ENCODE data around the gene CHFR. TPM values are rescaled to one million over a fixed set of nuclear protein-coding genes. Genes with fewer than 3 reads are reported as not detected.

The CHFR gene
- polyA plus RNA-seq, 1 donor from 2014 or later: 89.3 TPM

- Histone ChIP-seq H3K36me3 (ENCODE audit: insufficient read depth, low read length) (no peaks in the 10 kb centered on the region), H3K27me3 (ENCODE audit: insufficient read depth, low read depth, low read length) (no peaks in the 10 kb centered on the region), H3K9ac (ENCODE audit: low read length) (peak overlapping the region; percentile 84), H3K79me2 (replicated peaks; ENCODE audit: insufficient read depth, low read length) (no peaks in the 10 kb centered on the region), H3K27ac (ENCODE audit: low read length) (peak overlapping the region; percentile 87), H3K9me2 (ENCODE audit: insufficient read depth, low read length) (no peaks in the 10 kb centered on the region), H3K4me2 (ENCODE audit: low read length) (peak overlapping the region; percentile 66), H3K9me3 (ENCODE audit: low read length) (no peaks in the 10 kb centered on the region), H3K4me3 (ENCODE audit: low read length) (peak overlapping the region; percentile 96), H4K20me1 (ENCODE audit: insufficient read depth) (no peaks in the 10 kb centered on the region), H2AFZ (ENCODE audit: low read depth, low read length) (peak overlapping the region; percentile 95), H3F3A (ENCODE audit: insufficient read depth, low read length, poor library complexity, severe bottlenecking) (no peaks in the 10 kb centered on the region)
- TF ChIP-seq SMC3 (conservative IDR thresholded peaks at IDR 0.05; ENCODE audit: poor library complexity) (no peak), EP300 (conservative IDR thresholded peaks at IDR 0.05; ENCODE audit: poor library complexity, severe bottlenecking) (no peak), POLR2AphosphoS5 (IDR thresholded peaks at IDR 0.05) (no peak), CTCF (IDR thresholded peaks at IDR 0.05; ENCODE audit: poor library complexity, severe bottlenecking) (no peak), MXI1 (conservative IDR thresholded peaks at IDR 0.05; ENCODE audit: poor library complexity, severe bottlenecking) (no peak), TAF1 (IDR thresholded peaks at IDR 0.05; ENCODE audit: low read depth) (no peak), RAD21 (conservative IDR thresholded peaks at IDR 0.05) (no peak), EZH2 (IDR thresholded peaks at IDR 0.05; ENCODE audit: borderline replicate concordance, insufficient read depth, low read length, poor library complexity, severe bottlenecking) (no peak)
- TF ChIP-seq, protein P1, sequence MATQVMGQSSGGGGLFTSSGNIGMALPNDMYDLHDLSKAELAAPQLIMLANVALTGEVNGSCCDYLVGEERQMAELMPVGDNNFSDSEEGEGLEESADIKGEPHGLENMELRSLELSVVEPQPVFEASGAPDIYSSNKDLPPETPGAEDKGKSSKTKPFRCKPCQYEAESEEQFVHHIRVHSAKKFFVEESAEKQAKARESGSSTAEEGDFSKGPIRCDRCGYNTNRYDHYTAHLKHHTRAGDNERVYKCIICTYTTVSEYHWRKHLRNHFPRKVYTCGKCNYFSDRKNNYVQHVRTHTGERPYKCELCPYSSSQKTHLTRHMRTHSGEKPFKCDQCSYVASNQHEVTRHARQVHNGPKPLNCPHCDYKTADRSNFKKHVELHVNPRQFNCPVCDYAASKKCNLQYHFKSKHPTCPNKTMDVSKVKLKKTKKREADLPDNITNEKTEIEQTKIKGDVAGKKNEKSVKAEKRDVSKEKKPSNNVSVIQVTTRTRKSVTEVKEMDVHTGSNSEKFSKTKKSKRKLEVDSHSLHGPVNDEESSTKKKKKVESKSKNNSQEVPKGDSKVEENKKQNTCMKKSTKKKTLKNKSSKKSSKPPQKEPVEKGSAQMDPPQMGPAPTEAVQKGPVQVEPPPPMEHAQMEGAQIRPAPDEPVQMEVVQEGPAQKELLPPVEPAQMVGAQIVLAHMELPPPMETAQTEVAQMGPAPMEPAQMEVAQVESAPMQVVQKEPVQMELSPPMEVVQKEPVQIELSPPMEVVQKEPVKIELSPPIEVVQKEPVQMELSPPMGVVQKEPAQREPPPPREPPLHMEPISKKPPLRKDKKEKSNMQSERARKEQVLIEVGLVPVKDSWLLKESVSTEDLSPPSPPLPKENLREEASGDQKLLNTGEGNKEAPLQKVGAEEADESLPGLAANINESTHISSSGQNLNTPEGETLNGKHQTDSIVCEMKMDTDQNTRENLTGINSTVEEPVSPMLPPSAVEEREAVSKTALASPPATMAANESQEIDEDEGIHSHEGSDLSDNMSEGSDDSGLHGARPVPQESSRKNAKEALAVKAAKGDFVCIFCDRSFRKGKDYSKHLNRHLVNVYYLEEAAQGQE (IDR thresholded peaks at IDR 0.05; ENCODE audit: borderline replicate concordance): no peak
These were observed 21.6 kb upstream of the CHFR start for GRCh38 chr12:132909030-132909368.

DNA sequence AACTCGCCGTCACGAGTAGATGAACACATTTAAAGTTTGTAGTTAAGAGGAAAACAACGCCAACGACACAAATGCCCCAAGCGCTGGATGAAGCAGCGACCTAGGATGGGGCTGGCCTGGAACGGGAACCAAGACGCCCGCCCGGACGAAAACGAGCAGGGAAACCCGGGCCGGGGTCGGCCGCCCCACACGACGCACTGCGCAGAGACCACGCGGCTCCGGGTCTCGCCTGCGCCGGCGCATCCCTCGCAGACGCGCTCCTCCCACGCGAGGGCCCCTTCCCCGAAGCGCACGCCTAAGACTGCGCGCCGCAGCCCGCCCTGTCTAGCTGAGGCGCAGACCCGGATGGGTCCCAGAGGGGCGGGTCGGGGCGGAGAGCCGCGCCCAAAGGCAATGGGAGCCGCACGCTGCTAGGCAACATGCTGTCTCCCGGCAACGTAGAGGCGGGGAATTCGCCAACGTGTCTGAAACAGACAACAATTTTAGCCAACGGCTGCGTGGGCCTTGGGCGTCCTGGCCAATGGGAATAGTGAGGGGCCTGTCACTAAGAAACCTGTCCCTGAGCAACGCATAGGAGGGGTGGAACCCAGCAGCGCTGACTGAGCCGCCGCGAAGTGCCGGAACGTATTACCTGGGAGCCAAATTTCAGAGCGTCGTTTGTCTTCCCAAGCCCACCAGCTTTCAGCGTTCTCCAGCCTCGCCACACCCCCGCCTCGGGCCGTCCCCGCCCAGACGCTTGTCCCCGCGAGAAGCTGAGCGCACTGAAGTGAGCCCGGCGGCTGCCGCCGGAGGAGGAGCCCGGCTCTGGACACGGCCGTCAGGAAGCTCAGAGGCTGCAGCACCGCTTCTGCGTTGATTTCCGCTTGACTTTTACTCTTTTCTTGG lies 21.0 kb upstream of the CHFR start:
- Histone ChIP-seq H3K9me3 (ENCODE audit: low read length) (no peaks in the 10 kb centered on the region), H3K27me3 (ENCODE audit: insufficient read depth, low read depth, low read length) (no peaks in the 10 kb centered on the region)

More for the DNA sequence above, 21.0 kb upstream of the CHFR start:
- no peaks in the 10 kb centered on the region for H3K79me2 ChIP-seq (replicated peaks; ENCODE audit: insufficient read depth, low read length)
- peak overlapping the region; percentile 87 for H3K27ac ChIP-seq (ENCODE audit: low read length)
- no peaks in the 10 kb centered on the region for H3F3A ChIP-seq (ENCODE audit: insufficient read depth, low read length, poor library complexity, severe bottlenecking)
- H3K4me2 ChIP-seq (ENCODE audit: low read length): peak overlapping the region; percentile 66
- H3K4me3 ChIP-seq (ENCODE audit: low read length): peak overlapping the region; percentile 96
- H2AFZ ChIP-seq (ENCODE audit: low read depth, low read length): peak overlapping the region; percentile 95
- H4K20me1 ChIP-seq (ENCODE audit: insufficient read depth): no peaks in the 10 kb centered on the region
- H3K9ac ChIP-seq (ENCODE audit: low read length): peak overlapping the region; percentile 84
- H3K36me3 ChIP-seq (ENCODE audit: insufficient read depth, low read length): no peaks in the 10 kb centered on the region
- no peaks in the 10 kb centered on the region for H3K9me2 ChIP-seq (ENCODE audit: insufficient read depth, low read length)
- TF ChIP-seq, protein P1 (IDR thresholded peaks at IDR 0.05; ENCODE audit: borderline replicate concordance): peak; percentile 22
- TF ChIP-seq MXI1 (conservative IDR thresholded peaks at IDR 0.05; ENCODE audit: poor library complexity, severe bottlenecking): peak; percentile 96
- peak; percentile 26 for TF ChIP-seq RAD21 (conservative IDR thresholded peaks at IDR 0.05)
- TF ChIP-seq EZH2 (IDR thresholded peaks at IDR 0.05; ENCODE audit: borderline replicate concordance, insufficient read depth, low read length, poor library complexity, severe bottlenecking): no peak
- TF ChIP-seq SMC3 (conservative IDR thresholded peaks at IDR 0.05; ENCODE audit: poor library complexity): peak; percentile 40
- TF ChIP-seq TAF1 (IDR thresholded peaks at IDR 0.05; ENCODE audit: low read depth): peak; percentile 64
- peak; percentile 21 for TF ChIP-seq EP300 (conservative IDR thresholded peaks at IDR 0.05; ENCODE audit: poor library complexity, severe bottlenecking)
- peak; percentile 62 for TF ChIP-seq POLR2AphosphoS5 (IDR thresholded peaks at IDR 0.05)
- TF ChIP-seq CTCF (IDR thresholded peaks at IDR 0.05; ENCODE audit: poor library complexity, severe bottlenecking): peak; percentile 19

All from neural cell (in vitro differentiated cells).